GM21528 (cell line): ENCODE data around the gene GRK5.

Experiments
- ATAC-seq: cut with Tn5 transposase; IDR thresholded peaks from one replicate; pipeline ENCODE4 v1.9.1; 2021; ENCODE audit warnings: mild to moderate bottlenecking, moderate library complexity; ENCODE audit not compliant: unreplicated experiment, low FRiP score

The GRK5 gene

DNA sequence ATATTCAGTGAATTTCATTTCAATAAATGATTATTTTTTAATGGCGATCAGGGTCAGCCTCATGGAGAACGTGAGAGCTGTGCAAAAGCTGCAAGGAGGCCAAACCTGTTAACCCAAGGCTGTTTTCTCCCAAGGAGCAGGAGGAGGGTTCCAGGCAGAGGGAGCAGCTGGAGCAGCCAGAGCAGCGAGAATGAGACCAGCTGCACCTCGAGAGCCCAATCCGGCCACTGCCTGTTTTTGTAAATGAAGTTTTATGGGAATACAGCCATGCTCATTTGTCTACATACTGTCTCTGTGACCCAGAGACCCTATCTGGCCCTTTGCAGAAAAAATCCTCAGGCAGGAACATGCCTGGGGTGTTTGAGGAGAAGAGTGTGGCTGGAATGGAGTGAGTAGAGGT lies 104.9 kb downstream of the GRK5 start:
- ATAC-seq, result no peak

DNA sequence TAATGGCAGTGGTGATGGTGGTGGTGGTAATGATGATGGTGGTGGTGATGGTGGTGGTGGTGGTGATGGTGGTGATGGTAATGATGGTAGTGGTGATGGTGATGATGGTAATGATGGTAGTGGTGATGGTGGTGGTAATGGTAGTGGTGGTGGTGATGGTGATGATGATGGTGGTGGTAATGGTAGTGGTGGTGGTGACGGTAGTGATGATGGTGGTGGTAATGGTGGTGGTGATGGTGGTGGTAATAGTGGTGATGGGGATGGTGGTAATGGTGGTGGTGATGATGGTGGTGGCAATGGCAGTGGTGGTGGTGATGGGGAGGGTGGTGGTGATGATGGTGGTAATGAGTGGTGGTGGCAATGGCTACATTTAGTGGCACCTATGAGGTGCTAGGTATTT lies 105.7 kb downstream of the GRK5 start:
- ATAC-seq, result no peak

- peak; percentile 73 for ATAC-seq
Measured at GRCh38 chr10:119313644-119314043, 106.3 kb downstream of the GRK5 start.

- no peak for ATAC-seq
Measured at GRCh38 chr10:119314061-119314460, 106.7 kb downstream of the GRK5 start.

DNA sequence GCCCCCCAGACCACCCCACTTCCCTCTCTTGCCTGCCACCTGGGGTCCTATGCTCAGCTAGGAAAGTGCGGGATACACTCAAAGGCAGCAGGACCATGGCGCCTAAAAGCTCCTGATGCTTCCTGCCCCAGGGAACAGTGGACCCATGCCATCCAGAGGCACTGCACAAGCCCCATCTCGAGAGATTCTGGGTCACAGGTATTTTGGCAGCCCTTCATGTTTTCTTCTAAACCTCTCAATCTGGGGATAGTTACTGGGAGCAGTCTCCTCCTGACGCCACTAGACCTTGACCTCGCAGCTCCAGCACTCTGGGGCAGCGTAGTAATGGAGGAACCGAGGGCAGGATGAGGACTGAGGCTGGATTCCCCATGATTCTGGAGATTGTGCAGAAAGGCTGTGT lies 107.1 kb downstream of the GRK5 start:
- no peak for ATAC-seq

GRCh38 chr10:119315128-119316001 lies 108.0 kb downstream of the GRK5 start:
- ATAC-seq, result peak; percentile 49

- no peak for ATAC-seq
Measured at GRCh38 chr10:119316002-119316358, 108.6 kb downstream of the GRK5 start.

DNA sequence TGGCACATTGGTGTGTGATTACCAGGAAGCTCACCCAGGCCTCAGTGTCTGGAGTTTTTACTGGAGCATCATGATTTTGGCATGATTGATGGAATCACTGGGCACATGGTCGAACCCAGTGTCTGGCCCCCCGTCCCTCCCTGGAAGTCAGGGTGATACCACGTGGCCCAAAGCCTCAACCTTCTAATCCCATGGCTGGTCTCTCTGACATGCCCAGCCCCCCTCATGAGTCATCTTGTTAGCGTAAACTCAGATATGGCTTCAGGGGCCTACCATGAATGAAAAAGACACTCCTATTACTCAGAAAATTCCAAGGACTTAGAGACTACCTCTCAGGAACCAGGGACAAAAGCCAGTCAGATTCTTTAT lies 109.3 kb downstream of the GRK5 start:
- no peak for ATAC-seq

GRCh38 chr10:119318411-119319160 lies 111.2 kb downstream of the GRK5 start:
- ATAC-seq, result no peak

DNA sequence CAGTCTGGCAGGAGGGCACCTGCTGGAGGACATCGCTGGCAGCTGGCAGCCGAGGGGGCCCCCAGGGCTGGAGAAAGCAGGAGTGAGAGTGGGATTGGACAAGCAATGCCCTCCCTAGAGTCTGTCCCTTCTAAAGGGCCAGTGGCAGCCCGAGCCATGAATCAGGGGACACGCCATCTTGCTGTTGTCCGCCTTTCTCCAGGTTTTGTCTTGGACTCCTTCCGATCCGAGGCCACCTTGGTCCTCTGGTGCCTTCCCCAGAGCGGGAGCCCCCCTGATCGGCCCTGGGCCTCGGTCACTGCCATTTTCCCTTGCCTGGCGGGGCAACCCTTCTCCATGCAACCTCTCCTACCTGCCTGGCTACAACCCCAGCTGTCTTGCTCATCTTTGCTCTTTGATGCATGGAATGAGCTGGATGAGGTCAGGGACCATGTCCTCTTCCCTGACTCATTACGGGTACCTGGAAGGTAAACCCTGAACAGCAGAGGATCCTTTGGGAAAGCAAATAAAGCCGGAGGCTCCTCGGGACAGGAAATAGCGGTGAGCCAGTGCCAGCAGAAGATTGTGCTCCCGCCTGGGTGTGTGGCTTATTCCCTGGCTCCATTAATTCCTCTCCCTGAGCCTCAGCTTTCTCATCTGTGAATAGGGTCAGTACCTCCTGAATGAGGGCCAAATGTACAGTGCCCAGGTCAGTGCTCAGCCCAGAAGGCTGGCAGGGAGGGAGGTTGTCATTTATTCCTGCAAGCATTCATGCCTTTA lies 112.0 kb downstream of the GRK5 start:
- no peak for ATAC-seq

GRCh38 chr10:119319920-119320258 lies 112.5 kb downstream of the GRK5 start:
- ATAC-seq, result no peak

GRCh38 chr10:119320981-119321380 lies 113.6 kb downstream of the GRK5 start:
- ATAC-seq, result no peak

- no peak for ATAC-seq
Measured at GRCh38 chr10:119323085-119324016, 116.0 kb downstream of the GRK5 start.

DNA sequence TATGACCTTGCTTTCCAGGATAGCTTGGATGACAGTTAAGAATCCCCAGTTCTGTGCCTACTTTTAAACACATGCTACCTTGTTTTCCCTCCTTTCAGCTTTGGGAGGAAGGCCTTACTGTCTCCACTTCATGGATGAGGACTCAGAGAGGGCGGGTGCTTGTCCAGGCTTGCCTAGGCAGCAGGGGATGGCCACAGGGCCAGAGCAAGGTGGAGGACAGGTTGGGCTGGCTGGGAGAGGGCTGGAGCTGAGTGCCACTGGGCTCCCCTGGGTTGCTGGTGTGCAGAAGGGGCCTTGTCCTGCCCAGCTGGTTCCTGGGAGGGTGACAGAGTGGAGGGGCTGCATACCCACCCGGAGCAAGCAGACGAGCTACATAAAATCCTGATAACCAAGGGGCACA lies 117.8 kb downstream of the GRK5 start:
- no peak for ATAC-seq

- ATAC-seq, result no peak
Measured at GRCh38 chr10:119326167-119326566, 118.8 kb downstream of the GRK5 start.

DNA sequence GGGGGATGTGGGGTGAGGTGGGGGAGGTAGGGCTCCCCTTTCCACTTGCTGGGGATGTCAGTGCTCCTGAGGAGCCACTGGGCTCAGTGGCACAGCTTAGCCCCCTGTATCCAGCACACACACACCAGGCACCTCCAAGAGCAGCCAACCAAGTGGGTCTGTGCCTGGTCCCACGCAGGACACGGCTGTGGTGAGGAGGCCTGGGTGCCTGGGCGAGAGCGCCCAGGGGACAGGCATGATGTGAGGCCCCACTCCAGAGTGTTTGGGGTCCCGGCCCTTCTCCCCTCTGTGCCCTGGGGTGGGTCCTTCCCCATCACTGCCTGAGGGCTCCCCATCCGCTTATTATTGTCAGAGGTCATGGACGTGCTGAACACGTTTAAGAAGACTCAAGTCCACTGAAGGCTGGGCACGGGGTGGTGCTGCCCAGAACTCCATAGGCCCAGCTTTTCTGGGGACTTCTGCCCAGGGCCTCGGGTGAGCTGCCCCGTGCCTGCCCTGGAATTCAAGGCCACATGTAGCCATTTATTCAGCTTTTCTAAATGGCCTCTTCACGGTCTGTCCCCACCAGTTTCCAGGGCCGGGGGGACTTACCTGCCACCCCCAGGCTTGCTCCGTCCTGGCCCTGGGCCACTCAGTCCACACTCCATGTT lies 119.8 kb downstream of the GRK5 start:
- ATAC-seq, result no peak

GRCh38 chr10:119328223-119328622 lies 120.9 kb downstream of the GRK5 start:
- no peak for ATAC-seq

GRCh38 chr10:119330342-119330741 lies 123.0 kb downstream of the GRK5 start:
- ATAC-seq, result no peak

DNA sequence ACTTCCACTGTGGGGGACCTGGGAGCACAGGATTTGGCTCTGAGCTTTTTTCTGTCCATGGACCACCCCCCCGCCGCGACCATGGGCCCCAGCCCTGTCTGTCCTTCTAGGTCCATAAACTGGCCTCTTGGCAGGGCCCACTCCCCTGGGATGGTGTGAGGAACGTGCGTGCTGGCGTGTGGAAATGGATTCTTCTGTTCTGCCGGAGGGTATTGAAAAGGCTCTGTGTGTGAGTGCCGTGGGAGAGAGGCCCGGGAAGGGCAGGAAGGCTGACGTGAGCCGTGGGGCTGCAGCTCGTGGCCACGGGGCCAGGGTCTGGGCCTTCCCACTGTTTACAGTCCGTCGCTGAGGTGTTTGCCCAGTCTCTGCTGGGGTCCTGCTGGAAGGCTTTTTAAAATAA lies 123.7 kb downstream of the GRK5 start:
- ATAC-seq, result no peak
